Measurements from ENCODE around the gene DEDD2.

DEDD2 gene

GRCh38 chr19:42154471-42155323, 62.8 kb downstream of the DEDD2 start:
- no peak for DNase-seq (ENCODE audit: low read depth)
- no peak overlapping the region for H3K4me3 ChIP-seq (ENCODE audit: low read length)

GRCh38 chr19:42153672-42154433, 63.6 kb downstream of the DEDD2 start:
- no peak for DNase-seq (ENCODE audit: low read depth)
- H3K4me3 ChIP-seq (ENCODE audit: low read length), result no peak overlapping the region
- no peak for TF ChIP-seq CTCF (IDR thresholded peaks at IDR 0.05; ENCODE audit: insufficient read depth, low read depth, low read length, missing control alignments)

More at GRCh38 chr19:42154471-42155323, 62.8 kb downstream of the DEDD2 start:
- no peak for TF ChIP-seq CTCF (IDR thresholded peaks at IDR 0.05; ENCODE audit: insufficient read depth, low read depth, low read length, missing control alignments)

GRCh38 chr19:42152910-42153671, 64.4 kb downstream of the DEDD2 start:
- DNase-seq (ENCODE audit: low read depth), result no peak
- no peak for TF ChIP-seq CTCF (IDR thresholded peaks at IDR 0.05; ENCODE audit: insufficient read depth, low read depth, low read length, missing control alignments)
- H3K4me3 ChIP-seq (ENCODE audit: low read length), result no peak overlapping the region

GRCh38 chr19:42151782-42152684, 65.4 kb downstream of the DEDD2 start:
- no peak for DNase-seq (ENCODE audit: low read depth)
- no peak overlapping the region for H3K4me3 ChIP-seq (ENCODE audit: low read length)
- no peak for TF ChIP-seq CTCF (IDR thresholded peaks at IDR 0.05; ENCODE audit: insufficient read depth, low read depth, low read length, missing control alignments)

GRCh38 chr19:42150911-42151361, 66.5 kb downstream of the DEDD2 start:
- TF ChIP-seq CTCF (IDR thresholded peaks at IDR 0.05; ENCODE audit: insufficient read depth, low read depth, low read length, missing control alignments), result no peak
- DNase-seq (ENCODE audit: low read depth), result no peak
- H3K4me3 ChIP-seq (ENCODE audit: low read length), result no peak overlapping the region

GRCh38 chr19:42150364-42150763, 67.1 kb downstream of the DEDD2 start:
- no peak for DNase-seq (ENCODE audit: low read depth)
- no peak for TF ChIP-seq CTCF (IDR thresholded peaks at IDR 0.05; ENCODE audit: insufficient read depth, low read depth, low read length, missing control alignments)
- no peak overlapping the region for H3K4me3 ChIP-seq (ENCODE audit: low read length)
